Measurements from ENCODE around the gene ADAMTS17. TPM values are rescaled to one million over a fixed set of nuclear protein-coding genes. Genes with fewer than 3 reads are reported as not detected.

ADAMTS17 gene
- polyA plus RNA-seq, 3 donors = 0.11 to 2.6 (median 0.76) TPM

DNA sequence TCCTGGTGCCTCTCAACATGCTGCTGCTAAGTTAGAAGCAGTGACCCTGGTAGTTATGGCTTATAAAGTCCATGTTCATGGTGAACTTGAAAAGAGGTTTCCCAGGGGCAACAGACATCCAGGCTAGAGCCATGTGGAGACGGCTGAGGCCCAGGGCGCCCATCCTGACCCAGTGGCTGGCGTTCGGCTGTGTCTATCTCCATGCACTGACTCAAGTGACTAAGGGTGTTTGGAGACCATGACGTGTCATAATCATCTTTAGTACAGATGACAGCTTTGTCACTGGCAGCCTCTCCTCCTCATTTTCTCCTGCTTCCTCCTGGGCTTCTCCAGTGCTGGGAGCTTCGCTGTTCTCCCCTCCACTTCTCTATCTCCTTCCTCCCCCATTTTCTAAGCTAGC lies 321.2 kb downstream of the ADAMTS17 start:
- H3K27ac ChIP-seq (ENCODE audit: low read depth, low read length) = no peak overlapping the region
- 91 to 95% (median 93%) methylated on average over 6 of the region's 6 CpGs for WGBS, 3 donors

DNA sequence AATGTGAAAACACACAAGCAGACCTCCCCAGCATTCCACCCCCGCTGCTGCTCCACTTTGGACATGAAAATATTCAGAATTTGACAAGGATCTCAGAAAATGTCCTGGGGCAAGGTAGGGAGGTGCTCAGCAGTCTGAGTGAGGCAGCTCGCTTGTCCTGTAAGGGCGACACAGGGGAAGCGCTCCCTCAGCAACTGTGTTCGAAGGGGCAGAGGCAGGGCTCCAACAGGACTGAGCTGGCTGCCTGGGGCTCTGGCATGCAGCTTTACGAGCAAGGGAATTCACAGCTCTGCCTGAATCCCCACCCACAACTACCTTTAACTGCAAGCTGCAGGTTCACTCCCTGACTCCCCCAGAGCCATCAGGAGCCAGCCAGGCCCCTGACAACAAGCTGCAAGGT lies 321.6 kb downstream of the ADAMTS17 start:
- 62 to 96% (median 70%) methylated on average over 6 of the region's 6 CpGs for WGBS, 3 donors
- H3K27ac ChIP-seq (ENCODE audit: low read depth, low read length) = no peak overlapping the region

DNA sequence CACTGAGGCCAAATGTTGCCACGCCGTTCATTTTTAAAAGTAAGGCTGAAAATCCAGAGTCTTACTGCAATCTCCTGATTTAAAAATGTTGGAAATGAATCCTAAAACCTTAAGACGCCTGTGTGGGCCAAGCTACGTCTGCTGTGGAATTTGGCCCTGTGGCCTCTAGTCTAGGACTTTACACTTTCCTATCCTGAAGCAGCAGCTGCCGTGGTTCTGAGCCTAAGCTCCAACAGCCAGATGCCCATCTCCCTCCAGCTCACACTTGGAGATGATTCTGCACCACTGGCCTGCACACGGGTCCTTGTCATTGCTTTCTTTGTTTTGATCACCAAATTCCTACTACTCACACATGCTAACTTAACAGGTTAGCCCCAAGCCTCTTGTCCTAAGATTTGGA lies 322.2 kb downstream of the ADAMTS17 start:
- no peak overlapping the region for H3K27ac ChIP-seq (ENCODE audit: low read depth, low read length)
- WGBS, 3 donors = 76 to 88% (median 79%) methylated on average over 6 of the region's 6 CpGs

DNA sequence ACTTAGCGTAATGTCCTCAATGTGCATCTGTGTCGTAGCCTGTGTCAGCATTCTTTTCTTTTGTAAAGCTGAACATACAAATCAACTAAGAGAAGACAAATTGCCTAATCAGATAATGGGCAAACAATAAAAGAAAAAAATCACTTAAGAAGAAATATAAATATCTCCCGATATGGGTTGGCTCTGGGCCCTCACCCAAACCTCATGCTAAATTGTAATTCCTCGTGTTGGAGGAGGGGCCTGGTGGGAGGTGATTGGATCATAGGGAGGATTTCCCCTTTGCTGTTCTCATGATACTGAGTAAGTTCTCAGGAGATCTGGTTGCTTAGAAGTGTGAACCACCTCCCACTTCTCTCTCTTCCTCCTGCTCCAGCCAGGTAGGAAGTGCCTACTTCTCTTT lies 323.6 kb downstream of the ADAMTS17 start:
- H3K27ac ChIP-seq (ENCODE audit: low read depth, low read length) = no peak overlapping the region
- 62 to 71% (median 62%) methylated on average over 4 of the region's 4 CpGs for WGBS, 3 donors

- H3K27ac ChIP-seq (ENCODE audit: low read depth, low read length) = no peak overlapping the region
- WGBS, 3 donors = 86 to 95% (median 94%) methylated on average over 7 of the region's 7 CpGs
These were observed 324.6 kb downstream of the ADAMTS17 start for GRCh38 chr15:100017140-100017539.

DNA sequence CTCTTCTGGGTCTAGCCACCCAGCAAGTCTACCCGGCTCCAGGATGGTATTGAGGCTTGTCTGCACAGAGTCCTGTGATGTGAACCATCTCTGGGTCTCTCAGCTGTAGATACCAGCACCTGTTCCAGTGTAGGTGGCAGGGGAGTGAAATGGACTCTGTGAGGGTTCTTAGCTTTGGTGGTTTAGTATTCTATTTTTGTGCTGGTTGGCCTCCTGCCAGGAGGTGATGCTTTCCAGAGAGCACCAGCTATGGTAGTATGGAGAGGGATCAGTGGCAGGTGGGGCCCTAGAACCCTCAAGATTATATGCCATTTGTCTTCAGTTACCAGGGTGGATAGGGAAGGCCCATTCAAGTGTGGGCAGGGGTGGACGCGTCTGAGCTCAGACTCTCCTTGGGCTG lies 325.1 kb downstream of the ADAMTS17 start:
- H3K27ac ChIP-seq (ENCODE audit: low read depth, low read length) = no peak overlapping the region
- 89 to 100% (median 94%) methylated on average over 3 of the region's 3 CpGs for WGBS, 3 donors

DNA sequence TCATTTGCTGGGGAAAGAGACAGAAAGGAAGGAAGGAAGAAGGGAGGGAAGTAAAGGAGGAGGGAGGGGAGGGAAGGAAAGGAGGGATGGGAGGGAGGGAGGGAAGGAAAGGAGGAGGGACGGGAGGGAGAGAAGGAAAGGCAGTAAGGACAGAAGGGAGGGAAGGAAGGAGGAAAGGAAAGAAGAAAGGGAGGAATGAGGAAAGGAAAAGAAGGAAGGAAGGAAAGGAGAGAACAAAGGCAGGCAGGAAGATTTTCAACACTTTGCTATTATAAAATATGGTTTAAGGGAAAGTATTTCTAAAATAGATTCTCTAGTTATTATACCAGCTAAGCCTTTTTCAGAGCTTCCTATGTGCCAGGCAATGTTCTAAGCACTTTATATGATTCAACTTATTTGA lies 330.5 kb downstream of the ADAMTS17 start:
- 59 to 82% (median 75%) methylated on average over 1 of the region's 1 CpG for WGBS, 3 donors
- no peak overlapping the region for H3K27ac ChIP-seq (ENCODE audit: low read depth, low read length)

DNA sequence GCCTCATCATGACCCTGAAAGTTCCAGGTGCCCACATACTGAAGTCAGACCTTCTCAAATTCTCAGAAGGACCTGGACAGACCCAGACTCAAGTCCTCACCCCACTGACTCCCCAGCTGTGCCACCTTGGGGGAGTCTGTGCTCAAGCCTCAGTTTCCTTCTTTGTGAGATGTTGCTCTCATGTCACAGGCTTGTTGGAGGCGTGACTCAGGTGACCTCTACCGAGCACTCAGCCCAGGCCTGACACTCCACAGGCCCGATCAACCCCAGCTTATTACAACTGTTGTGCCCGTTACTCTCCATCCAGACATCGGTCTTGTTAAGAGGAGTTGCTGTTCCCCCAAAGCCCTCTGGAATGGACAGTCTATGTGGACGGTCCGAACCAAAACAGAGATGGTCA lies 332.4 kb downstream of the ADAMTS17 start:
- no peak overlapping the region for H3K27ac ChIP-seq (ENCODE audit: low read depth, low read length)
- 87 to 96% (median 95%) methylated on average over 7 of the region's 7 CpGs for WGBS, 3 donors

- 87 to 99% (median 89%) methylated on average over 6 of the region's 6 CpGs for WGBS, 3 donors
- no peak overlapping the region for H3K27ac ChIP-seq (ENCODE audit: low read depth, low read length)
These were observed 333.5 kb downstream of the ADAMTS17 start for GRCh38 chr15:100008258-100008657.

DNA sequence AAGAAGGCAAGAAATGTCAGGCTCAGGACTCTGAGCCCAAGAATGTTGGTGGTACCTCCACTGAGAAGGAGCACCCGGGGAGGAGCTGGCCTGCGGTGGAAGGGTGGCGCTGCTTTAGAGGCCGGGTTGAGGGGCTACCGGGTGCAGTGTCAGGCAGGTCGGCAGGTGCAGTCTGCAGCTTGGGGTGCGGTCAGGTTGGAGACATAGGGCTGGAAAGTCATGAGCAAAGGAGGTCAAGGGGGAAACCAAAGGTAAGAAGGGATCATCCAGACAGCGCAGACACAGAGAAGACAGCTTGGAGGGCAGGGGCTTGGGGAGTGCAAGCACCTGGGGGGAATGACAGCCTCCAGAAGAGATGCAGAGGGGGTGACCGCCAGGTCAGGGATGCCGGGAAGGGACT lies 334.2 kb downstream of the ADAMTS17 start:
- 92 to 96% (median 94%) methylated on average over 10 of the region's 10 CpGs for WGBS, 3 donors
- H3K27ac ChIP-seq (ENCODE audit: low read depth, low read length) = no peak overlapping the region

DNA sequence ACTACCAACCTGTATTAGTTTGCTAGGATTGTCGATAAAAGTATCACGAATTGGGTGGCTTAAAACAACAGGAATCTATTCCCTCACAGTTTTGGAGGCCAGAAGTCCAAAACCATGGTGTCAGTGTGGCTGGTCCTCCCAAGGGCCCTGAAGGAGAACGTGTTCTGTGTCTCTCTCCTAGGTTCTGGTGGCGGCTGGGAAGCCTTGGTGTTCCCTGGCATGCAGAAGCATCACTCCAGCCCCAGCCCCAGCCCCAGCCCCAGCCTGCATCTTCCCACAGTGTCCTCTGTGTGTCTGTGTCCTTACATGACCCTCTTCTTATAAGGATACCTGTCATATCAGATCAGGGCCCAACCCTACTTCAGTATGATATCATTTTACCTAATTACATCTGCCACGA lies 336.1 kb downstream of the ADAMTS17 start:
- no peak overlapping the region for H3K27ac ChIP-seq (ENCODE audit: low read depth, low read length)
- 81 to 92% (median 89%) methylated on average over 5 of the region's 5 CpGs for WGBS, 3 donors

DNA sequence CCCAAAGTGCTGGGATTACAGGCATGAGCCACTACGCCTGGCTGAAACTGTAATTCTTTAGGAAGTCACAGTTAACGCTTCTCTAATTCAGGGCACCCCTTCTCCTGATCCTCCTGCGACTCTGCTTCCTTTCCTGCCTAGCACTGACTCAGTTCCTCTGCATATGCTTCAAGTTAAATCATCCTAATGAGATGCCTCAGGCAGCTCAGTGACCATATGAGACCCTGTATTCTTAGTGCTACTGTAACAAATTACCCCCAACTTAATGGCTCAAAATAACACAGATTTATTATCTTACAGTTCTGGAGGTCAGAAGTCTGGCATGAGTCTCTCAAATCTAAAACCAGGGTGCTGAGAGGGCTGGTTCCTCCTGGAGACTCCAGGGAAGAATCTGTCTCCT lies 336.8 kb downstream of the ADAMTS17 start:
- WGBS, 3 donors = 74 to 94% (median 86%) methylated on average over 3 of the region's 3 CpGs
- H3K27ac ChIP-seq (ENCODE audit: low read depth, low read length) = no peak overlapping the region

DNA sequence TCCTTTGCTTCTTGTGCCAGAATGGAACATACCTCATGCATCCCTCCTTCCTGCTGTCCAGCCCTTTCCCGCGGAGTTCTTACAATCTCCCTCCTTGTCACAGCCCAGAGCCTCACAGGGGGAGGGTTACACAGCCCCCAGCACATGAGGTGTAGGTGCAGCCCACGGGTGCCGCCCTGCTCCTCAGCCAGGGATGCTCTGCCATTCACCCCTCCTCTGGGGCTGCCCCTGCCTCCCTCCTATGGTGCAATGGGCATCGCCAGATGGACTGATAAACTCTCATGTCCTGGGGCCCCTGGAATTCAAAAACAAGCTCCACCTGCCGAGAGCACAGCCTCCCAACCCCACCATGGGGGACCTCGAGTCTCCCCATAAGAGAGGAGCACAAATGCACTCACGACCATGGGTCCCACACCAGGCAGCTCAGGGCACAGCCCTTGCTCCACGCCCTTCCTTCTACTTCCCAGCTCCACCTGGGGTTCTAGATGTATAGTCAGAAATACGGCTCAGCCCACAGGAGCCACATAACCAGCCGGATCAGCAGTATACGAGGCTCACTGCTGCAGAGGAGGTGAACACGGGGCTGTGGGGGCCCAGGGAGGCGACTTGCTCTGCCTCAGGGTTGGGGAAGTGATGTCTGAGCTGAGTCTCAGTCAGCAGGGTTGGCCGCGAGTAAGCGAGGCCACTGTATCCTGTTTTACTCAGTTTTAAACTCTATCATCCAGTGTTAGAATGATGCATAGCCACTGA lies 338.8 kb downstream of the ADAMTS17 start:
- WGBS, 3 donors = 84 to 86% (median 84%) methylated on average over 17 of the region's 17 CpGs
- no peak overlapping the region for H3K27ac ChIP-seq (ENCODE audit: low read depth, low read length)

DNA sequence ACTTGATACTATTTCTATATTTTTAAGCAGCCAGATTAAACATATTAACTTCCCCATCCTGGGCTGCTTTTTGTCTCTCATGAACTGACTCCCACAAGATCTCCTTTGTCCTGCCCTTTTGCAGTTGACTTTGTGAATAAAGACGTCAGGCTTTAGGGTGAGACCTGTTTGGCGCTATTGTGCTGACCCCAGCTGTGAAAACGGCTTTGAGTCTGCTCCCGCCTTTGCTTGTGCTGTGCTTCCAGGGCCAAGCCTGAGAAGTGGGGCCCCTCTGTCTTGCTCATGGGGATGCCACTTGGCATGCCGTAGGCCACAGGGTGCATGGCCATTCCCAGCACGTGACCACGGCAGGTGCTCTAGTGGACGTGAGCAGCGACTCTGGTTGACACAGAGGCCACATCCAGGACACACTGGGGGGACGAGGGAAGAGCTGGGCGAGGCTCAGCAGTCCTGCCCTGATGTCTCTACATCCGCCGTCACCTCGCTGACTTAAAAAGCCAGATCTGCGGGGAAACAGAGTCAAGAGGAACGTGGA lies 339.6 kb downstream of the ADAMTS17 start:
- 72 to 87% (median 74%) methylated on average over 16 of the region's 16 CpGs for WGBS, 3 donors
- no peak overlapping the region for H3K27ac ChIP-seq (ENCODE audit: low read depth, low read length)

DNA sequence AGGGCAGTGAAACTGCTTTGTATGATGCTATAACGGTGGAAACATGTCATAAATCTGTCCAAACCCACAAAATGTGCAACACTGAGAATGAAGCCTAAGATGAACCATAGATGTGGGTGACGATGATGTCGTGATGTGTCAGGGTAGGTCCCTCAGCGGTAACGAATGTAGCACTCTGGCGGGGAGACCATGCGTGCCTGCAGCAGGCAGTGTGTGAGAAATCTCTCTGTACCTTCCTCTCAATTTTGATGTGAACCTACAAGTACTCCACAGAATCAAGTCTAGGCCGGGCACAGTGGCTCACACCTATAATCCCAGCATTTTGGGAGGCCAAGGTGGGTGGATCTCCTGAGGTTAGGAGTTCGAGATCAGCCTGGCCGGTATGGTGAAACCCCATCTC lies 340.4 kb downstream of the ADAMTS17 start:
- 88 to 94% (median 90%) methylated on average over 10 of the region's 10 CpGs for WGBS, 3 donors
- H3K27ac ChIP-seq (ENCODE audit: low read depth, low read length) = no peak overlapping the region

DNA sequence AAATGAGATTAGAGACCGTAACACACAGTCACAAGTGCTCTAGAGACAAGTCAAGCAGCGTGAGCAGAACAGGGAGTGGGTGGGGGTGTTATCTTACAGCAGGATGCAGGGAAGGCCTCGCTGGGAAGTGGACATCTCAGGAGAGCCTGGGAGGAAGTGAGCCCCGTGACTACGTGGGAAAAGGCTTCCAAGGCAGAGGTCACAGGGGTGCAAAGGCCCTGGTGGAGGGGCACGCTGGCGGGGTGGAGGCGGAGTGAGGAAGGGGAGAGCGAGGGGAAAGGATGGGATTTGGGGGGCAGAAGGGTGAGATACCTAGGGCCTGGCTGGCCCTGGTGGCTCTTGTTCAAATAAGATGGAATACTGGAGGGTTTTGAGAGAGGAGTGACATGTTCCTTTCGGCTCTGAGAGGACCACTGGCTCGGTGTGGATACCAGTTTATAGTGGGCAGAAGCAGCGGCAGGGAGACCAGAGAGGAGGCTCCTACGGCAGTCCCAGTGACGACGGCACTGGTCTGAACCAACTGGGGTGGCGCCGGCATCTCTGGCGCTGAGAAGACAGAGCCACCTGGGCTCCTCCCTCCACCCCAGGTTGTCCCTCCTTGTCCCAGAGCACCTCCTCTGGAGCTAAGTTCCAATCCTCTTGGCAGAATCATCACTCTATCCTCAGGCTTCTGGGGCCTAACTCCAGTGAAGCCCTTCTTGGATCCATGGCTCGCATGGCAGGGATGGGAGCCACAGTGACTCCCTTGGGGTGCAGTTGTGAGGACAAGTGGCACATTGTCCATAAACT lies 342.3 kb downstream of the ADAMTS17 start:
- WGBS, 3 donors = 84 to 92% (median 85%) methylated on average over 19 of the region's 19 CpGs
- no peak overlapping the region for H3K27ac ChIP-seq (ENCODE audit: low read depth, low read length)

- WGBS, 3 donors = 91 to 96% (median 92%) methylated on average over 12 of the region's 12 CpGs
- H3K27ac ChIP-seq (ENCODE audit: low read depth, low read length) = no peak overlapping the region
These were observed 343.1 kb downstream of the ADAMTS17 start for GRCh38 chr15:99998661-99999101.

DNA sequence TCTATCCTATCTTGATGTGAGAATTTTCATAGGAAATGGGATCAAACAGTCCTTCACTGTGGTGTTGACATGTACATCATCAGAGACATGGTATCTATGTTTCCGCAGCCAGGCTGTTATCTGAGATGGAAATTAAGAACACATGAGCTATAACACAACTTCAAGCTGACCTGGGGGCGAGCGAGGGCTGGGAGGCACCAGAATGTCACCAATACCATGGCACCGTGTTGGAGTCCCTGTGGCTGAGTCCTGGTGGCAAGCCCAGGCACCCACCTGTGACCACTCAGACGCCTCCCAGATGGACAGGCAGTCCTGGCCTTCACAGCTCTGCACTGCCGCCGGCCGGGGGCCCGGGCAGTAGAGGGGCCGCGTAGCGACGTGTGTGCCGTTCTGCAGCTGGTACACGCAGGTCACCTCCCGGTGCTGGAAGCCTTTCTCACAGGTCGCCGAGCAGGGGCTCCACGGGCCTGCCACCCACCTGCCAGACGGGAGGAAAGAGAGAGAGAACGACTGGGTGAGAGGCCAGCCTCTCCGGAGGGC lies 344.6 kb downstream of the ADAMTS17 start:
- H3K27ac ChIP-seq (ENCODE audit: low read depth, low read length) = no peak overlapping the region
- 84 to 92% (median 90%) methylated on average over 22 of the region's 22 CpGs for WGBS, 3 donors

- H3K27ac ChIP-seq (ENCODE audit: low read depth, low read length) = no peak overlapping the region
- WGBS, 3 donors = 94 to 96% (median 95%) methylated on average over 3 of the region's 3 CpGs
These were observed 345.1 kb downstream of the ADAMTS17 start for GRCh38 chr15:99996660-99997059.
